ENCODE data around the gene BHMT.

GRCh38 chr5:79136618-79137017, 25.0 kb downstream of the BHMT start:
- TF ChIP-seq CTCF (IDR thresholded peaks at IDR 0.05; ENCODE audit: borderline replicate concordance, extremely low read depth, low read length, poor library complexity, severe bottlenecking) (no peak), EZH2 (IDR thresholded peaks at IDR 0.05; ENCODE audit: borderline replicate concordance, low read depth, low read length, severe bottlenecking) (no peak)
